HUES6 (cell line): ENCODE measurements around the gene ENTPD1.
"Not testable (repeated sequence)": the region's sequence is repeated elsewhere in the genome, so short reads cannot be mapped to it uniquely, and the experiment has no call there.

ENCODE experiments used
- H3K27ac ChIP-seq: 2 replicates; pipeline ENCODE4 v1.7.0; 2013; ENCODE audit warnings: low read depth, mild to moderate bottlenecking, low read length, inconsistent platforms
- H3K27me3 ChIP-seq: 2 replicates; pipeline ENCODE4 v1.6.1; 2013; ENCODE audit warnings: low read length; ENCODE audit not compliant: control insufficient read depth, insufficient read depth
- H3K36me3 ChIP-seq: 2 replicates; pipeline ENCODE4 v1.6.1; 2013; ENCODE audit warnings: low read length; ENCODE audit not compliant: control insufficient read depth, insufficient read depth
- H3K4me1 ChIP-seq: 2 replicates; pipeline ENCODE4 v1.6.1; 2013; ENCODE audit warnings: low read length; ENCODE audit not compliant: control insufficient read depth, insufficient read depth
- H3K4me3 ChIP-seq: 2 replicates; pipeline ENCODE4 v1.5.1; 2013; ENCODE audit warnings: low read depth, low read length
- H3K9ac ChIP-seq: one replicate; pipeline ENCODE4 v1.6.1; 2013; ENCODE audit warnings: mild to moderate bottlenecking, low read length
- H3K9me3 ChIP-seq: 2 replicates; pipeline ENCODE4 v1.6.1; 2013; ENCODE audit warnings: low read depth, low read length; ENCODE audit not compliant: control insufficient read depth, insufficient read depth

ENTPD1 gene

GRCh38 chr10:95905897-95906580 lies 150.1 kb downstream of the ENTPD1 start:
- peaks cover 11% of the 10 kb centered on the region; the same call in 1 of the 2 replicates for H3K36me3 ChIP-seq
- H3K9me3 ChIP-seq, H3K4me1 ChIP-seq, H3K4me3 ChIP-seq, H3K27me3 ChIP-seq, H3K27ac ChIP-seq, H3K9ac ChIP-seq: not testable (repeated sequence)

- Histone ChIP-seq H3K9me3 (no peaks in the 10 kb centered on the region), H3K4me1 (no peaks in the 10 kb centered on the region), H3K9ac (peak overlapping the region; percentile 80), H3K36me3 (peaks cover 11% of the 10 kb centered on the region; the same call in 1 of the 2 replicates), H3K27me3 (no peaks in the 10 kb centered on the region), H3K4me3 (peak overlapping the region; percentile 87), H3K27ac (no peak overlapping the region)
Measured at GRCh38 chr10:95906677-95907455, 150.9 kb downstream of the ENTPD1 start.

GRCh38 chr10:95907456-95908253 lies 151.7 kb downstream of the ENTPD1 start, which contains the start of gene CC2D2B:
TSS of gene CC2D2B (plus strand) at chr10:95907975. CDS start at chr10:95911324, 3,349 bp downstream.
- peak within 1 kb of the TSS; percentile 87 for H3K4me3 ChIP-seq
- H3K27me3 ChIP-seq = no peaks in the 10 kb centered on the region
- H3K9ac ChIP-seq = peak within 1 kb of the TSS; percentile 80
- H3K4me1 ChIP-seq = no peaks in the 10 kb centered on the region
- H3K27ac ChIP-seq = peak within 1 kb of the TSS; percentile 11; the same call in 1 of the 2 replicates
- no peaks in the 10 kb centered on the region for H3K9me3 ChIP-seq
- H3K36me3 ChIP-seq = peaks cover 9% of the 10 kb centered on the region; the same call in 1 of the 2 replicates

GRCh38 chr10:95908450-95908849 lies 152.5 kb downstream of the ENTPD1 start:
- H3K27ac ChIP-seq = no peak overlapping the region
- no peaks in the 10 kb centered on the region for H3K9me3 ChIP-seq
- H3K36me3 ChIP-seq = peaks cover 2% of the 10 kb centered on the region; the same call in 1 of the 2 replicates
- peak overlapping the region; percentile 87 for H3K4me3 ChIP-seq
- no peak overlapping the region for H3K9ac ChIP-seq
- H3K4me1 ChIP-seq = no peaks in the 10 kb centered on the region
- H3K27me3 ChIP-seq = no peaks in the 10 kb centered on the region

GRCh38 chr10:95909561-95909960 lies 153.6 kb downstream of the ENTPD1 start:
- Histone ChIP-seq H3K36me3 (no peaks in the 10 kb centered on the region), H3K9me3 (no peaks in the 10 kb centered on the region), H3K27me3 (no peaks in the 10 kb centered on the region), H3K9ac (no peak overlapping the region), H3K4me1 (no peaks in the 10 kb centered on the region), H3K4me3 (no peak overlapping the region), H3K27ac (no peak overlapping the region)

- H3K27me3 ChIP-seq, H3K27ac ChIP-seq, H3K9ac ChIP-seq, H3K4me1 ChIP-seq, H3K36me3 ChIP-seq, H3K9me3 ChIP-seq, H3K4me3 ChIP-seq: not testable (repeated sequence)
Measured at GRCh38 chr10:95916039-95916438, 160.1 kb downstream of the ENTPD1 start.
